HepG2 (cell line): ENCODE measurements around the gene IFNK. TPM values are rescaled to one million over a fixed set of nuclear protein-coding genes. Genes with fewer than 3 reads are reported as not detected.
A peak's percentile ranks its signal among the peaks of the same experiment; 100 is the strongest.

Source experiments
- ATAC-seq: fragments of 200-7000 bp; cut with Tn5 transposase; 3 replicates; pipeline ENCODE4 v1.9.1; 2020; ENCODE audit warnings: mild to moderate bottlenecking, moderate library complexity
- BruUV-seq: library from RNA; stranded (reverse); fragments of 400-500 nt; replicated peaks from 2 replicates; lab custom pipeline; 2021; lab: Mats Ljungman, UMichigan
- CTCF ChIA-PET: fragments of 300-600 bp; formaldehyde crosslinking; extraction: SDS; loops from one replicate; lab custom pipeline; 2021; ENCODE audit warnings: low total read pairs, inconsistent platforms, low intra/inter-chr PET ratio; lab: Yijun Ruan, JAX
- POLR2A ChIA-PET: fragments of 350-600 bp; sonication (Branson Sonifier 250); formaldehyde crosslinking; loops from one replicate; lab custom pipeline; 2020; ENCODE audit warnings: antibody characterized with exemption, inconsistent platforms; lab: Yijun Ruan, JAX
- DNase-seq: peaks from one replicate; pipeline ENCODE4 v3.0.0-alpha.2; 2015; ENCODE audit warnings: low spot score
- FAIRE-seq: peaks from 3 replicates; lab custom pipeline; 2011; peaks lifted over from hg19 to GRCh38; lab: Jason Lieb, UNC
- H2AFZ ChIP-seq: one replicate; pipeline ENCODE4 v1.6.1; 2011; ENCODE audit warnings: low read length, inconsistent platforms
- H3K27ac ChIP-seq: fragments of 300-600 bp; 3 replicates; pipeline ENCODE4 v1.8.0; 2011; ENCODE audit warnings: mixed run types, mild to moderate bottlenecking, mixed read lengths, low read length, inconsistent platforms; ENCODE audit not compliant: insufficient read depth; ENCODE audit errors: extremely low read length
- H3K27me3 ChIP-seq, 2 experiments: fragments of 200-600 bp in 1 of 2; 2 replicates in 1 of 2; 3 replicates in 1 of 2; pipeline versions ENCODE4 v1.6.0 to v1.8.0; 2011; ENCODE audit warnings: low read length in 2 of 2, mild to moderate bottlenecking in 2 of 2, moderate library complexity in 2 of 2, inconsistent platforms in 1 of 2; ENCODE audit not compliant: insufficient read depth in 2 of 2, control insufficient read depth in 1 of 2
- H3K36me3 ChIP-seq, 2 experiments: fragments of 200-600 bp in 1 of 2; replicated peaks in 1 of 2; 2 replicates in 1 of 2; 3 replicates in 1 of 2; pipeline versions ENCODE4 v1.5.1 to v1.8.0; 2011; ENCODE audit warnings: low read length in 2 of 2, inconsistent platforms in 1 of 2; ENCODE audit not compliant: insufficient read depth in 2 of 2, control insufficient read depth in 1 of 2
- H3K4me1 ChIP-seq: 2 replicates; pipeline ENCODE4 v1.5.1; 2012; ENCODE audit warnings: low read length, inconsistent platforms; ENCODE audit not compliant: insufficient read depth
- H3K4me2 ChIP-seq: 2 replicates; pipeline ENCODE4 v1.6.0; 2011; ENCODE audit warnings: low read depth, low read length, inconsistent platforms
- H3K4me3 ChIP-seq, 3 experiments: fragments of 200-600 bp in 1 of 3; sonication (generic), shearing (Covaris generic) in 1 of 3; replicated peaks in 1 of 3; 2 replicates each; pipeline ENCODE4 v1.5.1; 2011 to 2016; ENCODE audit warnings: low read length in 3 of 3, inconsistent platforms in 2 of 3, low read depth in 2 of 3, mild to moderate bottlenecking in 2 of 3, control low read depth in 1 of 3, mixed read lengths in 1 of 3; ENCODE audit not compliant: insufficient read depth in 1 of 3
- H3K79me2 ChIP-seq: one replicate; pipeline ENCODE4 v1.6.1; 2011; ENCODE audit warnings: low read length, inconsistent platforms; ENCODE audit not compliant: insufficient read depth
- H3K9ac ChIP-seq: 2 replicates; pipeline ENCODE4 v1.6.0; 2011; ENCODE audit warnings: mild to moderate bottlenecking, low read depth, low read length, inconsistent platforms; ENCODE audit not compliant: insufficient read depth
- H3K9me3 ChIP-seq: 2 replicates; pipeline ENCODE4 v1.5.1; 2012; ENCODE audit warnings: mild to moderate bottlenecking, low read length
- H4K20me1 ChIP-seq: 2 replicates; pipeline ENCODE4 v1.6.0; 2011; ENCODE audit warnings: inconsistent platforms, mild to moderate bottlenecking, low read length, moderate library complexity; ENCODE audit not compliant: insufficient read depth
- ELF3 ChIP-seq: IDR thresholded peaks from 2 replicates; pipeline ENCODE4 v1.6.1; 2016; ENCODE audit warnings: missing genetic modification reagents, missing compliant biosample characterization
- GATAD2A ChIP-seq: IDR thresholded peaks from 2 replicates; pipeline ENCODE4 v1.6.1; 2016
- WGBS: methylation state at CpG from one replicate; pipeline ENCODE4 v1.1.6; 2017; ENCODE audit warnings: low lambda C conversion rate; 5-methylcytosine and 5-hydroxymethylcytosine counted together
- in situ Hi-C: cut with HindIII; loops from 2 replicates; pipeline ENCODE4 v1.10.0; 2017; ENCODE audit warnings: low pct_unique_long_range_greater_than_20kb; ENCODE audit not compliant: extremely low pct_ligation_motif_present
- intact Hi-C: fragments of 100-400 bp; cut with micrococcal nuclease; formaldehyde crosslinking; loops from one replicate; pipeline ENCODE4 v1.10.0; 2022; ENCODE audit not compliant: unreplicated experiment
- polyA plus RNA-seq, 8 experiments: library from polyadenylated mRNA; depleted of rRNA in 3 of 8; stranded (reverse) in 7 of 8; unstranded in 1 of 8; fragments of >200 nt; fragmentation: Illumina TruSeq in 4 of 8; extraction: Trizol in 4 of 8; gene quantifications; 2 replicates each; pipeline versions ENCODE4 v1.2.1 to v1.2.3, GENCODE V29; 2011 to 2016; ENCODE audit warnings: low read depth in 4 of 8, missing spikeins in 1 of 8, mixed read lengths in 1 of 8; ENCODE audit not compliant: insufficient read depth in 1 of 8
- total RNA-seq, 5 experiments: library from RNA; depleted of rRNA; stranded (reverse); fragments of >200 nt; fragmentation: Illumina TruSeq; extraction: Trizol; gene quantifications; 2 replicates each; pipeline ENCODE4 v1.2.3, GENCODE V29; 2016; ENCODE audit warnings: low read depth in 1 of 5
- TF ChIP-seq, protein P1 (sequence below): IDR thresholded peaks from 2 replicates; pipeline ENCODE4 v1.6.1; 2016; ENCODE audit warnings: mild to moderate bottlenecking, missing biosample characterization, missing genetic modification reagents
- TF ChIP-seq, protein P2 (sequence below): sonication (generic); formaldehyde crosslinking; IDR thresholded peaks from 2 replicates; pipeline ENCODE4 v1.4.0; 2020; ENCODE audit warnings: missing genetic modification reagents, borderline replicate concordance

IFNK gene
- total and polyA plus RNA-seq, 2 of the 13 experiments (the other 11 are each of a cell fraction or from before 2014, with no cell fraction given) = not detected

DNA sequence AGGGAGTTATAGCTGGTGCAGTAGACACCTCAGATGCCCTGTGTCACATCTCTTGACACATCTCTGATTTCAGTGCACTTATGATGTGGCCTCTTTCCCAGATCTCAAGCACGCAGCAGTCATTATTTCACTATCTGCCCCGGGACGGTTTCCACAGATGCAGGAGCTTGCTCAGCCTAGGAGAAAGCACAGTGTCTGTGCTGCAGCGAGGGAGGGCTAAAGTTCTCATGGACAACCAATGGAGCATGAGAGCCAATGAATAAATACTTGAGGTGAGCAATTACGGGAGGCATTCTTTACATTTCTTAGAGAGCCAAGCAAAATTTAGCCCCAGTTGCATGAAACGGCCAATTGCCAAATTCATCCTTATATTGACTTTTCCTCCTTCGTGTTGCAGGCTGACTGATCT, 12.9 kb downstream of the IFNK start (continued):
- TF ChIP-seq, protein P1, sequence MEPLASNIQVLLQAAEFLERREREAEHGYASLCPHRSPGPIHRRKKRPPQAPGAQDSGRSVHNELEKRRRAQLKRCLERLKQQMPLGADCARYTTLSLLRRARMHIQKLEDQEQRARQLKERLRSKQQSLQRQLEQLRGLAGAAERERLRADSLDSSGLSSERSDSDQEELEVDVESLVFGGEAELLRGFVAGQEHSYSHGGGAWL (CRISPR knock-in tag) = no peak
- TF ChIP-seq GATAD2A (0 out of 2 replicates have a peak, but pooled peaks have one; percentile 19), ELF3 (CRISPR knock-in tag) (peak; percentile 34; the same call in 1 of the 2 replicates)

DNA sequence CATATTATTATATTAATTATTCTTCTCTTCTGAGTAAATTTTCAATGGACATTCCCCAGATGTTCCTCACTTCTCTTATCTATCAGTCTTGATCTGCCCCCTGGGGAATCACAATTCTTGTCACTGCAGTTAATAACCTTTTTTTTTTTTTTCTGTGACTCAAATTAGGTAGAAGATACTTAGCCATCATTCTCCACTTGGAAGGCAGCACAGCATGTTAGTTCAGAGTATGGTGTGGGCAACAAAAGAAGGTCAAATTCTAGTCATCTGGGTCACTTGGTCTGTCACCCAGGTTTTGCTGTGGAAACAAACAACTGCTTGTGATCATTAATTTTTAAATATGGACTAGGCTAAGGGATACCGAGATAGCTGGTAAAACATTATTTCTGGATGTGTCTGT, 13.7 kb downstream of the IFNK start:
- Histone ChIP-seq H3K27ac (no peak overlapping the region), H3K36me3 (no peaks in the 10 kb centered on the region), H3K9me3 (no peaks in the 10 kb centered on the region), H3K79me2 (no peaks in the 10 kb centered on the region), H2AFZ (no peak overlapping the region), H3K4me3 (no peak overlapping the region), H3K4me1 (peaks cover 44% of the 10 kb centered on the region), H4K20me1 (no peaks in the 10 kb centered on the region), H3K4me2 (no peak overlapping the region), H3K27me3 (no peaks in the 10 kb centered on the region), H3K9ac (no peak overlapping the region)
- FAIRE-seq (no peak), DNase-seq (no peak), ATAC-seq (no peak)
- CTCF ChIA-PET = no interaction called here
- no TSS peak for BruUV-seq
- POLR2A ChIA-PET = no interaction called here
- intact Hi-C loops (no loop called here), in situ Hi-C loops (no loop called here)
- 82% methylated on average over 1 of the region's 1 CpG for WGBS
- TF ChIP-seq, protein P2, sequence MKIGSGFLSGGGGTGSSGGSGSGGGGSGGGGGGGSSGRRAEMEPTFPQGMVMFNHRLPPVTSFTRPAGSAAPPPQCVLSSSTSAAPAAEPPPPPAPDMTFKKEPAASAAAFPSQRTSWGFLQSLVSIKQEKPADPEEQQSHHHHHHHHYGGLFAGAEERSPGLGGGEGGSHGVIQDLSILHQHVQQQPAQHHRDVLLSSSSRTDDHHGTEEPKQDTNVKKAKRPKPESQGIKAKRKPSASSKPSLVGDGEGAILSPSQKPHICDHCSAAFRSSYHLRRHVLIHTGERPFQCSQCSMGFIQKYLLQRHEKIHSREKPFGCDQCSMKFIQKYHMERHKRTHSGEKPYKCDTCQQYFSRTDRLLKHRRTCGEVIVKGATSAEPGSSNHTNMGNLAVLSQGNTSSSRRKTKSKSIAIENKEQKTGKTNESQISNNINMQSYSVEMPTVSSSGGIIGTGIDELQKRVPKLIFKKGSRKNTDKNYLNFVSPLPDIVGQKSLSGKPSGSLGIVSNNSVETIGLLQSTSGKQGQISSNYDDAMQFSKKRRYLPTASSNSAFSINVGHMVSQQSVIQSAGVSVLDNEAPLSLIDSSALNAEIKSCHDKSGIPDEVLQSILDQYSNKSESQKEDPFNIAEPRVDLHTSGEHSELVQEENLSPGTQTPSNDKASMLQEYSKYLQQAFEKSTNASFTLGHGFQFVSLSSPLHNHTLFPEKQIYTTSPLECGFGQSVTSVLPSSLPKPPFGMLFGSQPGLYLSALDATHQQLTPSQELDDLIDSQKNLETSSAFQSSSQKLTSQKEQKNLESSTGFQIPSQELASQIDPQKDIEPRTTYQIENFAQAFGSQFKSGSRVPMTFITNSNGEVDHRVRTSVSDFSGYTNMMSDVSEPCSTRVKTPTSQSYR (CRISPR knock-in tag) = no peak
